GM19193 (cell line): ENCODE measurements around the gene MRM3.

Experiments used
- POLR2A ChIP-seq: IDR thresholded peaks from 4 replicates; pipeline ENCODE4 v1.6.1; 2011; ENCODE audit not compliant: insufficient read depth, insufficient read length; ENCODE audit errors: extremely low read depth

Gene MRM3

DNA sequence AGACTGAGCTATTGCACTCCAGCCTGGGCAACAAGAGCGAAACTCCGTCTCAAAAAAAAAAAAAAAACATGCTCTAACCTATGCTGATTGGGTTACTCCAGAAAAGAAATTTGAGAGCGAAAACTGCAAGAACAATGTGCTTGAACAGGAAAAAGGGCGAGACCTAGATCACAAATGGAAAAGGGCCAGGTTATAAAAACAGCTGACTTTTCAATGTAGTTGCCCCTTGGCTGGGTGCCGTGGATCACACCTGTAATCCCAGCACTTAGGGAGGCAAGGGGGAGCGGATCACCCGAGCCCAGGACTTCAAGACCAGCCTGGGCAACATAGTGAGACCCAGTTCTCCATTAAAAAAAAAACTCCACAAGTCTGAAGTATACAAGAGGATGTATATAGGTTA is 48.8 kb downstream of the MRM3 start:
- TF ChIP-seq POLR2A = no peak

DNA sequence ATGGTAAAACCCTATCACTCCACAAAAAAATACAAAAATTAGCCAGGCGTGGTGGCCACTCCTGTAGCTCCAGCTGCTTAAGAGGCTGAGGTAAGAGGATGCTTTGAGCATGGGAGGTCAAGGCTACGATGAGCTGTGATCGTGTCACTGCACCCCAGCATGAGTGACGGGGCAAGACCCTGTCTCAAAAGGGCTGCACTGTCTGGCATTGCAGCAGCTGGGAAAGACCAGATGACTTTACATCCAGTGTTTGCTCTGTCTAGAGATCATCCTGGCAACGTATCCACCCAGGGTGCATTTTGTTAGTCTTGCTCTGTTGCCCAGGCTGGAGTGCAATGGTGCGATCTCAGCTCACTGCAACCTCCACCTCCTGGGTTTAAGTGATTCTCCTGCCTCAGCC is 52.0 kb downstream of the MRM3 start:
- no peak for TF ChIP-seq POLR2A

DNA sequence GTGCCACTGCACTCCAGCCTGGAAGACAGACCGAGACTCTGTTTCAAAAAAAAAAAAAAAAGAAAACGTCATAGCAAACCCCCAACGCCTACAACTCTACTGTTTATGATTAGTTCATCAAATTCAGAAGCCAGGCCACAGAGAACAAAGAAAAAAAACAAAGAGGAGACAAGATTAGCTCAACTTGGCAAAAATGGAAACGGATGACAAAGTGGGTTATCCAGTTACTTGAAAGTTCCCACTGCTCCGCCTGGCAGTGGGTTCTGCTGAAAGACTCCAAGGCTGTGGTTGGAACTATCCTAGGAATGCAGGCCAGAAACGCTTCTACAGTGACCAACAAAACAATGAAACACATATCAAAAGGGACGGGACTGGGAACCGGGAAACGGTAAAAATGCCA is 53.1 kb downstream of the MRM3 start:
- TF ChIP-seq POLR2A = no peak

DNA sequence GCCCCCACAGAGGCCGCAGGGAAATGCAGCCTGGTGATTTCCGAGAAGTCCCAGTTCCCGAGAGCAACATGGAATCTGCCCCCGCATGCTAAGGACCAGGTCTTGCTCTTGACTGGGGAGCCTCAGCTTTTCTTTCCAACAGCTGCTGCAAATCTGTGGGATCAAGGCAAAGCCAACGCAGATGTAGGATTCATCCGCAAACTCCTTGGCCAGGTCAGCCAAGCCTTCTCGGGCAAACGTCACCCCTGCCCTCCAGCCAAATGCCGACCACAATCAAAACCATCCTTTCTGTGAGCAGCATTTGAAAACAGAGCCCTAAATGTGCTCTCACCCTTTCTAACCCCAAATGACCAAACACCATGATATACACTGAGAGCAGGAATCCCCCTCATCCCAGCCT is 54.0 kb downstream of the MRM3 start:
- no peak for TF ChIP-seq POLR2A

DNA sequence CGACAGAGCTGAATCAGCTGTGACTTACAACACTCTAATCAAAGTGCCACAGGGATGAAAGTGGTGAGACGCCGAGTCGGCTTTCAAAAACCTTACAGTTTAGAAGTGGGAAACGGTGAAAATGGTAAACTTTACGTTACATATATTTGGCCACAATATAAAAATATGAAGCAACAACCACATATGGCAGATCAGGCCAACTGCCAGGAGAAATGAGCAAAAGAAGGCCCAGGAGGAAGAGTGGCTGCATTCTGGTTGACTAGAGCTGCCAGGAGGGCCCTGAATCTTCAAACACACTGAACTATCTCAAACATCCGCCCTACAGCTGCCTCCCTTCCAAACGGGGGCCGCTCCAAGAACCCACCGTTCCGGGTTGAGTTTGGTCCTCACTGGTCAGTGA is 56.3 kb downstream of the MRM3 start:
- TF ChIP-seq POLR2A = no peak

DNA sequence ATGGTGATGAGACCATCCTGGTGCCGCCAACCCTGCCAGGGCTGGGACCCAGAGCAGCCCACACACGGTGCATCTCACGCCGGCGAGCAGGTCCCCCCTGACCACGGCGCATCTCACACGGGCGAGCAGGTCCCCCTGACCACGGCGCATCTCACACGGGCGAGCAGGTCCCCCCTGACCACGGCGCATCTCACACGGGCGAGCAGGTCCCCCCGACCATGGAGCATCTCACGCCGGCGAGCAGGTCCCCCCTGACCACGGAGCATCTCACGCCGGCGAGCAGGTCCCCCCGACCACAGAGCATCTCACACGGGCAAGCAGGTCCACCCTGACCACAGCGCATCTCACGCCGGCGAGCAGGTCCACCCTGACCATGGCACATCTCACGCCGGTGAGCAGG is 59.2 kb downstream of the MRM3 start:
- TF ChIP-seq POLR2A = no peak
